OCI-LY7 (cell line): ENCODE measurements around the gene MAPK4.

Experiments used
- CTCF ChIP-seq: fragments of 200-600 bp; sonication (generic); conservative IDR thresholded peaks from 2 replicates; pipeline ENCODE4 v1.5.1; 2014; ENCODE audit warnings: mild to moderate bottlenecking, antibody characterized with exemption, low read length, moderate library complexity, mixed read lengths
- EZH2phosphoT487 ChIP-seq: fragments of 200-600 bp; sonication (generic); IDR thresholded peaks from 2 replicates; pipeline ENCODE4 v1.6.1; 2018; ENCODE audit warnings: low read depth, borderline replicate concordance, mild to moderate bottlenecking, mixed run types, antibody characterized with exemption, low read length, moderate library complexity, mixed read lengths

- TF ChIP-seq CTCF (no peak), EZH2phosphoT487 (no peak)
These were observed 192.1 kb downstream of the MAPK4 start for GRCh38 chr18:50751947-50752346.
